SJSA1 (cell line): ENCODE measurements around the gene FKBP10. TPM values are rescaled to one million over a fixed set of nuclear protein-coding genes. Genes with fewer than 3 reads are reported as not detected.

Experiments used
- DNase-seq, 2 experiments: peaks; one replicate each; pipeline ENCODE4 v3.0.0-alpha.2; 2015 to 2020; ENCODE audit warnings: low spot score in 2 of 2, low read depth in 1 of 2
- H3K27ac ChIP-seq: fragments of 250-450 bp; sonication (Bioruptor Pico); 2 replicates; pipeline ENCODE4 v1.5.1; 2020; ENCODE audit warnings: mild to moderate bottlenecking, moderate library complexity
- H3K27me3 ChIP-seq: fragments of 250-450 bp; sonication (Bioruptor Pico); replicated peaks from 2 replicates; pipeline ENCODE4 v1.5.1; 2020; ENCODE audit warnings: mild to moderate bottlenecking, moderate library complexity
- H3K36me3 ChIP-seq: fragments of 250-450 bp; sonication (Bioruptor Pico); 2 replicates; pipeline ENCODE4 v1.5.1; 2020; ENCODE audit warnings: mild to moderate bottlenecking
- H3K4me1 ChIP-seq: fragments of 250-450 bp; sonication (Bioruptor Pico); replicated peaks from 2 replicates; pipeline ENCODE4 v1.6.1; 2021; ENCODE audit warnings: mild to moderate bottlenecking
- H3K4me3 ChIP-seq: fragments of 250-450 bp; sonication (Bioruptor Pico); 2 replicates; pipeline ENCODE4 v1.5.1; 2020; ENCODE audit warnings: mild to moderate bottlenecking
- H3K9me3 ChIP-seq: fragments of 250-450 bp; sonication (Bioruptor Pico); replicated peaks from 2 replicates; pipeline ENCODE4 v1.5.1; 2020; ENCODE audit warnings: mild to moderate bottlenecking
- total RNA-seq: library from RNA; depleted of rRNA; stranded (reverse); fragments of >200 nt; shearing (Covaris generic); gene quantifications from 2 replicates; pipeline ENCODE4 v1.2.3, GENCODE V29; 2014

Gene FKBP10
- total RNA-seq, 1 experiment from 2014 or later = 90.2 TPM

DNA sequence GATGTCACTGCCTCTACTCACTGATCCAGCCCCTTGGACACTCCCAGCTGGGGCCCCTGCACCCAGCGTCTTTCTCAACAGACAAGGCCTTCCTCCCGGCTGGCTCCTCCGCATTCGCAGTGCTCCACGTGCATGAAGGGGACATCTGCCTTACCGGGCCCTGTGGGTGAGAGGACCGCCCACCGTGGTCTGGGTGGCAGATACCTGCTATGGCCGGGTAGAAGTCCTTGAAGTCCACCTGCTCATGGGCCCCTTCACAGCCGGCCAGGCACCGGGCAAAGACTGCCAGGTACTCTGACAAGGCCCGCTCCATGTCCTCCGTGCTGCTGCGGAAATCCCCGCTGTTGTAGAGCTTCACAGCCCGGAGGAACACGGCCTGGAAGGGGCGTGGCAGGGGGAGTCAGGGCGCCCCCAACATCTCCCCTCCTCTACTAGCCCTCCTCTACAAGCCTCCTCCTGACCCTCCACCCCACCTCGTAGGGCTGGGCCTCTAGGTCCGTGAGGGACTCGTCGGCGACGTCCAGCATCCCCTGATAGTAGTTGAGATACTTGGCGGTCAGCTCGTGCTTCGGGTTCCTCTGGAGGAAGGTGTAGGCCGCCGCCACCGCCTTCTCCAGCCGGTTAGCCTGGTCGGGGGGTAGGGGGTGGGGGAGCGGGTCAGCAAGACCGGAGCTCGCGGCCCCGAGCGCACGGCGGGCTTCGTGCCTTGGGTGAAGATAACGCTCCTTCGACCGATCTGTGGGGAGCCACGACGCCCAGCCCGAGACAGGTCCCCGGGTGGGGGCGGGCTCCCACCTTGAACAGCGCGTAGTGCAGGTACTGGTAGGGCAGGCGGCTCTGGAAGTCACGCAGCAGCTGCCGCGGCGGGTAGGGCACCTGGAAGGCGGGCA, 1.9 kb upstream of the FKBP10 start:
- no peaks in the 10 kb centered on the region for H3K9me3 ChIP-seq
- peaks cover 35% of the 10 kb centered on the region for H3K4me1 ChIP-seq
- no peak overlapping the region for H3K27ac ChIP-seq
- H3K36me3 ChIP-seq = peaks cover 19% of the 10 kb centered on the region
- peak overlapping the region; percentile 93 for H3K4me3 ChIP-seq
- no peaks in the 10 kb centered on the region for H3K27me3 ChIP-seq
- no peak for DNase-seq

DNA sequence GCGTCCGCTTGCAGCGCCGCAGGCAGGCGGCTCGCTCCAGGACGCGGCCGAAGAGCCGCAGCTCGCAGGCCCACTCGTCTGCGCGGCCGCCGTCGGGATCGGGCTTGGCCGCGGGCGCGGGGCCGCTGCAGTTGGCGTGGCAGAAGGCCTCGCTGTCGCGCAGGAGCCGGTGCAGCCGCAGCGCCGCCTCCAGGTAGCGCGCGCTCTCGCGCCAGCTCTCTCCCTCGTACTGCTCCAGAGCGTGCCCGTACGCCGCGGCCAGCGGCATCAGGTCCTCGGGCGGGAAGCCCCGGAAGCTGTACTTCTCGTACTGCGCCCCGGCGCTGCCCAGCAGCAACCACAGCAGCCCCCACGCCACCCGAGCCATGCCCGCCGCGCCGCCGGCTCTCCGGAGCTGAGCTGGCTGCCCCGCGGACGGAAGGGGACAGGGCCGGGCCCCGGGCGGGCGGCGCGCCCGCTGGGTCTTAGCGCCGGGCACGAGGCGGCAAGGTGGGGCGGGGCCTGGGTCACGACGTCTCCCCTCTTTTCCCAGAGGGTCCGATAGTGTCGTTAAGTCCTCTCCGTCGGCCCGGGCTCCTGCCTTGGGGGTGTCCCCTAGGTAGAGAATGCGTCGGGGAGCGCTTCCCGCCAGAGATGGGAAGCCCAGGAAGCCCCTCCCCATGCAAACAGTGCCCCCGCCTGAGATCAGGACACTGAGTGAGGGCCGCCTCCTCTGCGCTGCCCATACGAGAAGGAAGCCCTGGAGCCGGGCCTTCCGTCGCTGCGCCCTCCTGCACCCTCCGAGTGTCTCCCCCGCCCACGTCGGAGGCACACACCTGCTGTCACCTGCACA, 1.0 kb upstream of the FKBP10 start, which contains the start of gene P3H4:
Gene P3H4 (minus strand): TSS at position 401 of the 832 bp plus-strand sequence. CDS start 34 bp downstream, at position 367.
- H3K9me3 ChIP-seq = no peaks in the 10 kb centered on the region
- H3K27ac ChIP-seq = 0 out of 2 replicates have a peak within 1 kb of the TSS, but pooled peaks have one; percentile 20

DNA sequence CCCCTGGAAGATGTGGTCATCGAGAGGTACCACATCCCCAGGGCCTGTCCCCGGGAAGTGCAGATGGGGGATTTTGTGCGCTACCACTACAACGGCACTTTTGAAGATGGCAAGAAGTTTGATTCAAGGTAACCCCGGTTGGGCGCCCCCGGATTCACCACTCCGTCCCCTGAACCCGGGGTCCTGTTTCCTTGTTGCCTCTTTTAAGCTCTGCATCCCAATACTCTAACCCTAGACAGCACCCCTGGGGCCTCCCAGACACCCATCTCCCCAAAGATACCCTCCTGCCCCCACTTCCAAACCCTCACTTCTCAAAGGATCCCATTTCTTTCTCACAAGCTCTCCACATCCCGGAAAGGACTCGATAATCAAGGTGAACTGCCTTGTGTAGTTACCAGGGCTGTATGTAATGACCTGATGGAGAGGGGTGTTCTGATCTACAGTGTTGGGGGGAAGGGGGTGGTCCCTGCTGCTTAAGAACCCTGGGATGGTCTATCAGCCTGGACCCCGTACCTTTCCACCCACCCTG, 412 bp downstream of the FKBP10 start:
- Histone ChIP-seq H3K27me3 (no peaks in the 10 kb centered on the region), H3K9me3 (no peaks in the 10 kb centered on the region), H3K27ac (peak overlapping the region; percentile 53; the same call in 1 of the 2 replicates), H3K4me1 (peaks cover 35% of the 10 kb centered on the region), H3K36me3 (peaks cover 25% of the 10 kb centered on the region), H3K4me3 (peak overlapping the region; percentile 93)
- DNase-seq = peak in 1 of 2 experiments; percentile 24

More for the DNA sequence above, 1.0 kb upstream of the FKBP10 start, which contains the start of gene P3H4:
- peak within 1 kb of the TSS; percentile 93 for H3K4me3 ChIP-seq
- peaks cover 22% of the 10 kb centered on the region for H3K36me3 ChIP-seq
- H3K4me1 ChIP-seq = peaks cover 35% of the 10 kb centered on the region
- peak; percentile 68 to 91 for DNase-seq
- no peaks in the 10 kb centered on the region for H3K27me3 ChIP-seq

DNA sequence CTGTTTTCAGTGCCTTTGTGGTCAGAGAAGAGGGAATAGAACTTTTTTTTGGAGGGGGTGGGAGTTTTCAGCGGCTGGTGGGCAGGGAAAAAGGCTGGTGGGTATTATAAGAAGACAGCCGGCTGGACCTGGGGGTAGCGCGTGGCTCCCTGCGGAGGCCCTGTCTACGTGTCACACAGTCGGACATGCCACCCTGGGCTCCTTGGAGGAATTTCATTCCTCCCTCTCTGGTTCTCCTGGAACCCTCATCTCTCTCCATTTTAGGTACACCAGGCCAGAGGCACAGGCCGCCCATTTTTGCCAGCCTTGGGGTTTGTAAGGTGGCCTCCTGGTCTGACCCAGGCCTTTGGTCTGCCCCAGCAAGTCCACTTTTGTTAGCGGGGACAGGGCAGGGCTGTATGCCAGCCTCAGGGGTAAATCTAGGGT, 908 bp downstream of the FKBP10 start:
- DNase-seq = no peak
- Histone ChIP-seq H3K36me3 (peaks cover 29% of the 10 kb centered on the region), H3K27ac (no peak overlapping the region), H3K9me3 (no peaks in the 10 kb centered on the region), H3K27me3 (no peaks in the 10 kb centered on the region), H3K4me3 (peak overlapping the region; percentile 93), H3K4me1 (peaks cover 35% of the 10 kb centered on the region)

DNA sequence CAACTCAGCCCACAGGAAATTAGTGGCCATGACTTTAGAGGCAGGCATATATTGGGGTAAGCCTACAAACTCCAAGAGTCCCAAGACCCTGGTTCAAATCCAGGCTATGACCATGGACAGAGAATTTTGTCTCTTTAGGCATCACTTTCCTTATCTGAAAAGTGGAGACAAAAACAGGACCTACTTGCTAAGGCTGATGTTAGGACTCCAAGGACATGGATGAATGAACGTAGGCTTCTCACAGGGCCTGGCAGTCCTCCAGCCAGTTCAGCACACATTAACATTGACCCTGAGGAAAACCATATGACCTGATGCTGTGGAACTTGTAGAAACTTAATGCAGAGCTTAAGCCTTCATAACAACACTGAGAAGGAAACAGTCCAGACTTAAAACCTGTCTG, 1.4 kb downstream of the FKBP10 start:
- Histone ChIP-seq H3K27ac (no peak overlapping the region), H3K27me3 (no peaks in the 10 kb centered on the region), H3K4me1 (peaks cover 35% of the 10 kb centered on the region), H3K4me3 (peak overlapping the region; percentile 93), H3K36me3 (peaks cover 29% of the 10 kb centered on the region), H3K9me3 (no peaks in the 10 kb centered on the region)
- DNase-seq = no peak

DNA sequence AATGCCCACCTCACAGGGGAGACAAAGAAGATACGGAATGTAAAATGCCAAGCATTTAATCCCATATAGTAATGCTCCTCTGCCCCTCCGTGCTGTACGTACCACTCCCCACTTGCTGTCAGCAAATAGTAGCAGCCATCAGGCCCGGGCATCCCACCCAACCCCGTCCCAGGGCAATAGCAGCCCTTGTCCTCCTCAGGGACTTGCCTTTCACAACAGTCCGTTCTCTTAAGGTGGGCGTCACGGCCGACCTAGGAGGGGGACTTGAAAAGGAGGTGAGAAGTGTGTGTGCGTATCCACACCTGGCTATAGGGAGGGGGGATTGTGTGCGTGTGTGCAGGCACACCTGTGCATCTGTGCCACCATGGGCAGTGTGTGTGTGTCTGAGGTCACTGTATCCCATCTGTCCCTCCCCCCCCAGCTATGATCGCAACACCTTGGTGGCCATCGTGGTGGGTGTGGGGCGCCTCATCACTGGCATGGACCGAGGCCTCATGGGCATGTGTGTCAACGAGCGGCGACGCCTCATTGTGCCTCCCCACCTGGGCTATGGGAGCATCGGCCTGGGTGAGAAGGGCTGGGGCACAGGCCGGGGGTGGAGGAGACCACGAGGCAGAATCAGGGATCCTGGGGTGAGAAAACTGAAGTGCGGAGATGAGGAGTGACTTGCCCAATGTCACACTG, 4.0 kb downstream of the FKBP10 start:
- H3K27me3 ChIP-seq = no peaks in the 10 kb centered on the region
- DNase-seq = no peak
- no peak overlapping the region for H3K4me3 ChIP-seq
- H3K4me1 ChIP-seq = peaks cover 19% of the 10 kb centered on the region
- no peak overlapping the region for H3K27ac ChIP-seq
- peaks cover 23% of the 10 kb centered on the region for H3K36me3 ChIP-seq
- H3K9me3 ChIP-seq = no peaks in the 10 kb centered on the region

DNA sequence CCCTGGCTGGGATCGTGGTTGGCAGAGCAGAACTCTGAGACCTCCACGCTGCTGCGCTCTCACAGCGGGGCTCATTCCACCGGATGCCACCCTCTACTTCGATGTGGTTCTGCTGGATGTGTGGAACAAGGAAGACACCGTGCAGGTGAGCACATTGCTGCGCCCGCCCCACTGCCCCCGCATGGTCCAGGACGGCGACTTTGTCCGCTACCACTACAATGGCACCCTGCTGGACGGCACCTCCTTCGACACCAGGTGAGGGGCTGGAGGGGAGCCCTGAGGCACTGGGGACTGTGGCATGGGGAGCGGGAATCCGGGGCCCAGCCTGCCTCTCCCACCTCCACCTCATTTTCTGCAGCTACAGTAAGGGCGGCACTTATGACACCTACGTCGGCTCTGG, 5.2 kb downstream of the FKBP10 start:
- Histone ChIP-seq H3K4me3 (no peak overlapping the region), H3K27me3 (no peaks in the 10 kb centered on the region), H3K4me1 (peaks cover 11% of the 10 kb centered on the region), H3K9me3 (no peaks in the 10 kb centered on the region), H3K27ac (no peak overlapping the region), H3K36me3 (peaks cover 24% of the 10 kb centered on the region)
- no peak for DNase-seq

DNA sequence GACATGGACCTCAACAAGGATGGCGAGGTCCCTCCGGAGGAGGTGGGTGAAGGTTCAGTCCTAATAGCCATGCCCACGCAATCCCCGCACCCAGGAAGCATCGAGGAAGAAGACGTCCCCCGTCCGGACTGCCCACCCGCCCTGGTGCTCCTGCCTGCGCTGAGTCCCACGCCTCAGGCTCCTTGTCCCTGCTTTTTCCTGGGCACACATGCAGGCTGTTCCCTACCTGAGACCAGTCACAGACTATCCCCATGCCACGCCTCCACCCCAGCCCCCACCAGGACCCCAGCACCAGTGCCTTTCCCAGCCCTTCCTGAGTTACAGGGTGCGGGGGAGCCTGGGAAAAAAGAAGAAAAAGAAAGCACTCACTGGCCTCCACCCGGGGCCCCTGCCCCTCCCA, 9.0 kb downstream of the FKBP10 start:
- DNase-seq = no peak
- H3K27me3 ChIP-seq = no peaks in the 10 kb centered on the region
- no peak overlapping the region for H3K27ac ChIP-seq
- peaks cover 28% of the 10 kb centered on the region for H3K36me3 ChIP-seq
- no peaks in the 10 kb centered on the region for H3K4me1 ChIP-seq
- H3K9me3 ChIP-seq = no peaks in the 10 kb centered on the region
- no peak overlapping the region for H3K4me3 ChIP-seq

DNA sequence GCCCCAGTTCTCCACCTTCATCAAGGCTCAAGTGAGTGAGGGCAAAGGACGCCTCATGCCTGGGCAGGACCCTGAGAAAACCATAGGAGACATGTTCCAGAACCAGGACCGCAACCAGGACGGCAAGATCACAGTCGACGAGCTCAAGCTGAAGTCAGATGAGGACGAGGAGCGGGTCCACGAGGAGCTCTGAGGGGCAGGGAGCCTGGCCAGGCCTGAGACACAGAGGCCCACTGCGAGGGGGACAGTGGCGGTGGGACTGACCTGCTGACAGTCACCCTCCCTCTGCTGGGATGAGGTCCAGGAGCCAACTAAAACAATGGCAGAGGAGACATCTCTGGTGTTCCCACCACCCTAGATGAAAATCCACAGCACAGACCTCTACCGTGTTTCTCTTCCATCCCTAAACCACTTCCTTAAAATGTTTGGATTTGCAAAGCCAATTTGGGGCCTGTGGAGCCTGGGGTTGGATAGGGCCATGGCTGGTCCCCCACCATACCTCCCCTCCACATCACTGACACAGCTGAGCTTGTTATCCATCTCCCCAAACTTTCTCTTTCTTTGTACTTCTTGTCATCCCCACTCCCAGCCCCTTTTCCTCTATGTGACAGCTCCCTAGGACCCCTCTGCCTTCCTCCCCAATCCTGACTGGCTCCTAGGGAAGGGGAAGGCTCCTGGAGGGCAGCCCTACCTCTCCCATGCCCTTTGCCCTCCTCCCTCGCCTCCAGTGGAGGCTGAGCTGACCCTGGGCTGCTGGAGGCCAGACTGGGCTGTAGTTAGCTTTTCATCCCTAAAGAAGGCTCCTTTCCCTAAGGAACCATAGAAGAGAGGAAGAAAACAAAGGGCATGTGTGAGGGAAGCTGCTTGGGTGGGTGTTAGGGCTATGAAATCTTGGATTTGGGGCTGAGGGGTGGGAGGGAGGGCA, 9.7 kb downstream of the FKBP10 start:
- peaks cover 28% of the 10 kb centered on the region for H3K36me3 ChIP-seq
- no peak for DNase-seq
- H3K27ac ChIP-seq = no peak overlapping the region
- H3K9me3 ChIP-seq = no peaks in the 10 kb centered on the region
- no peaks in the 10 kb centered on the region for H3K27me3 ChIP-seq
- H3K4me3 ChIP-seq = no peak overlapping the region
- H3K4me1 ChIP-seq = no peaks in the 10 kb centered on the region

DNA sequence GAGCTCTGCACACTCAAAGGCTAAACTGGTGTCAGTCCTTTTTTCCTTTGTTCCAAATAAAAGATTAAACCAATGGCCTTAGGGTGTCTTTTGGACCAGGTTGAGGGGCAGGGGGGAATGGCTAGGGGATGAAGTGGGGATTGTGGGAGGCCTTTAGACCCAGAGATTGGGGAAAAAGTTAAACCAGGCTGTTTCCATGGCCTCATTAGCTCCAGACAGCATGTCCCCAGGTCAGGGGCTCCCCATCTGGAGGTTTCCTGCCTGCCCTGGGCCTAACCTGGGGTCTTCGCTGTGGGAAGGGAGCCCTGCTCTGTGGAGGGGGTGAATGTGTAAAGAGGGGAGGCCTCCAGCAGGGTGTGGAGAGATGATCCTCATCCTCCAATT, 10.3 kb downstream of the FKBP10 start:
- Histone ChIP-seq H3K36me3 (peaks cover 26% of the 10 kb centered on the region), H3K4me3 (no peak overlapping the region), H3K4me1 (no peaks in the 10 kb centered on the region), H3K27ac (no peak overlapping the region), H3K27me3 (no peaks in the 10 kb centered on the region), H3K9me3 (no peaks in the 10 kb centered on the region)
- DNase-seq = no peak

DNA sequence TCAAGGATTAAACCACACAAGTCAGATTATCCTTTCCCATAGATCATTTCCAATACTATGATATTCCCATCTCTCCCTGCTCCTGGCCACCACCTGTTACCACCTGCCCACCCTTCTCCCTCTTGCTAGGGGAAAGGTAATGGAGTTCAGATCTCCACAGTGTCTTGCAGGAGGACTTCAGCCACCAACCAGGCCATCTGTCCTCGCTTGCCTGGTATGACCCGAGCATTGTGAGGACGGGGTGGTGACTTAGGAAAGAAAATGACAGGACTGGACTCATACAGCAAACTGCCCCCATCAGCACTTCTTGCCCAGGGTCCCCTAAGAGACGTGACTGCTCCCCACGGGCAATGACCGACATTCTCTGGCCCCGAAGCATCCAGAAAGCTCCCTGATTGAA, 10.8 kb downstream of the FKBP10 start:
- Histone ChIP-seq H3K4me1 (no peaks in the 10 kb centered on the region), H3K4me3 (no peak overlapping the region), H3K27ac (no peak overlapping the region), H3K27me3 (no peaks in the 10 kb centered on the region), H3K9me3 (no peaks in the 10 kb centered on the region), H3K36me3 (peaks cover 23% of the 10 kb centered on the region; the same call in 1 of the 2 replicates)
- DNase-seq = no peak

DNA sequence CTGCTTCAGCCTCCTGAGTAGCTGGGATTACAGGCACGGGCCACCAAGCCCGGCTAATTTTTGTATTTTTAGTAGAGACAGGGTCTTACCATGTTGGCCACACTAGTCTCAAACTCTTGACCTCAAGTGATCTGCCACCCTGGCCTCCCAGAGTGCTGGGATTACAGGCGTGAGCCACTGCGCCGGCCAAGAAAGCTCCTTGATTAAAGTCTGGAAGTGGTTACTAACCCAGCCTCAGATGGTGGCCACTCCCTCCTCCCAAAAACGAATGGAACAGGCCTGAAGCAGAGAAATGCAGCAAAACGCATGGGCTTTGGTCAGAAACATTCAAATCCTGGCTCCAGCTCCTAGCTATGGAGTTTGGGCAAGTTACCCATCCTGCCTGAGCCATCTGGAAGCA, 11.3 kb downstream of the FKBP10 start:
- no peak overlapping the region for H3K4me3 ChIP-seq
- no peaks in the 10 kb centered on the region for H3K4me1 ChIP-seq
- no peaks in the 10 kb centered on the region for H3K9me3 ChIP-seq
- no peaks in the 10 kb centered on the region for H3K27me3 ChIP-seq
- H3K36me3 ChIP-seq = peaks cover 27% of the 10 kb centered on the region; the same call in 1 of the 2 replicates
- no peak overlapping the region for H3K27ac ChIP-seq
- no peak for DNase-seq
